Activated T-cell treated with anti-CD3 and anti-CD28 coated beads for 4 hours (primary cell): ENCODE measurements around the gene ASTL.

ENCODE experiments used
- DNase-seq: peaks from one replicate; pipeline ENCODE4 v3.0.0-alpha.2; 2020

Gene ASTL

DNA sequence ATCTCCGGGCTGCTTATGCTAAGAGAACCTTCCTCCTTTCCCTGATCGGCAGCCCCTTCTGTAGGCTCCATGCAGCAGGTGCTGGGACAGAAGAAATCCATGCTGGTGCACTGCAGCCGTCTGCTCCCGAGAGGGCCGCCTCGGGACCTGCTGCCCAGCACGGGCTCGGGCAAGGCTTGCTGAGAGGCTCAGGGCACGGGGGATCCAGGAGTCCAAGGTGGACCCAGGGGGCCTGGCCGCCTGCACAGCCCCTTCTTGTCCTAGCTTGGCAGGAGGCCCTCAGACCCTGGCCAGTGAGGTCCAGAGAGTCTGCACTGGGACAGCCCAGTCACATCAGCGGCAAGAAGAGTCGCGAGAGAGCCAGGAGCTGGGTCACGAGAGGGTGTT, 20.2 kb upstream of the ASTL start:
- DNase-seq: no peak

DNA sequence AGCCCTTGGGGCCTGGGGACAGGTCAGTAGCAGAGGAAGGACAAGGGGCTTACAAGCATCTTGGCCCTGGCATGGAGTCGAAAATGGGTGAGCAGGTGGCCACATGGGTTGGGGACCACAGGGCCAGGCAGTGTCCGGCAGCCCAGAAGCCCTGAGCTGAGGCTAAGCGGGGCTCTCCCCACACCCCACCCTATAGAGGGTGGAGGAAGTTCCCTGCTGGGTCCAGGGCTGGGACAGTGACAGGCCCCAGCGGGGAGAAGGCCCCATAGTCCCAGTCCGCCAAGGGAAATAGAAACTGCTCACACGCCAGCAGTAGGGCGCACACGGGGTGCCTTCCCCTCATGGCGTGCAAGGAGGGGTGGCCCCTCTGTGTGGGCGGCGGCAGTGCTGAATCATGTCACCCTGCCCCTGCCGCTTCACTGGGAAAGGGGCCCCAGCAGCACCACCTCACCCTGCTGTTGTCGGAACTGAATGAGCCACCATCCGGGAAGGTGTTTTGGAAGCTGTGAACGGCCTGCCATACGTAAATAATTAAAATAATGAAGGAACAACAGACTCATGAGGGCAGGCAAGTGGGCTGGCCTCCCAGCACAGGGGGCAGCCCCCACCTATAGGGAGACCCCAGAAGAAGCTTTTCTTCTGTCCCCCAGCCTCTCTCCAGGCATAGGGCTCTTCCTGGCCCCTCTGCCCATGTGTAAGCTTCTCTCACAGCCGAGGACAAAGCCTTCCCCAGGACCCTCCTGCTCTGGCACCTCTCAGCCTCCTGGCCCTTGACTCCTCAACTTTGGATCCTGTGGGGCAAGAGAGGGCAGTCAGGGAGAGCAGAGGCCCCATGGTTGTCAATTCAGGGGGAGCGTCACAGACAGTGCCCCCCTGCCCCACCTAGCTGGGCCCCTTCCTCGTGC, 19.6 kb upstream of the ASTL start:
- peak; percentile 90 for DNase-seq

DNA sequence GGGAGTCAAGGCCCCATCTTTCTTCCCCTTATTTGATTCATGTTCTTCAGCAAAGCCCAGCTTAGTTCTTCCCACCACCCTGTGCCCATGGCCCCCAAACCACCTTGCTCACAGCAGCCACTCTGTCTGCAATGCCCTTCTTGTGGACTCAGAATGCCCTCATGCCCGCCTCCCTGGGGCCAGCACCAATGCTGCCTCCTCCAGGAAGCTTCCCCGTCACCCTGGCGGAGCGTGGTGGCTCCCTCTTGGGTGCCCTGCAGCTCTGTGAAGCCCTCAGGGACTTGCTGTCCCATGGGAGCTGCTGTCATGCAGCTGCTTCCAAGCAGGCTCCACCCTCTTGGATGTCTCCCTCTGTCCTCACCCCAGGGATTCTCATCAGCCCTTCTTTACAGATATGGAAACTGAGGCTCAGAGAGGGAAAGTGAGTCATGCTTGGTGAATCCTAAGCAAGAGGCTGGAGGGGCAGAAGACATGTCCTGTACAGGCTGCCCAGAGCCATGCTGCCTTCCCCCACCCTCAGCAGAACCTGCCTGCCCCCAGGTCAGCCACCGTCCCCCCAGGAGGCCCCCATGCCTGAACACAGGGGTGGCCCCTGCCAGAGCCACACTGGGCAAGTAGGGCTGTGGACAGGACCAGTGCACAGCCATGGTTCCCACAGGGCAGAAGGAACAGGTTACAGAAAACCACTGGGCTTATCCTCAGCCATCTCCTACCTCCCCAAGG, 18.8 kb upstream of the ASTL start:
- no peak for DNase-seq

DNA sequence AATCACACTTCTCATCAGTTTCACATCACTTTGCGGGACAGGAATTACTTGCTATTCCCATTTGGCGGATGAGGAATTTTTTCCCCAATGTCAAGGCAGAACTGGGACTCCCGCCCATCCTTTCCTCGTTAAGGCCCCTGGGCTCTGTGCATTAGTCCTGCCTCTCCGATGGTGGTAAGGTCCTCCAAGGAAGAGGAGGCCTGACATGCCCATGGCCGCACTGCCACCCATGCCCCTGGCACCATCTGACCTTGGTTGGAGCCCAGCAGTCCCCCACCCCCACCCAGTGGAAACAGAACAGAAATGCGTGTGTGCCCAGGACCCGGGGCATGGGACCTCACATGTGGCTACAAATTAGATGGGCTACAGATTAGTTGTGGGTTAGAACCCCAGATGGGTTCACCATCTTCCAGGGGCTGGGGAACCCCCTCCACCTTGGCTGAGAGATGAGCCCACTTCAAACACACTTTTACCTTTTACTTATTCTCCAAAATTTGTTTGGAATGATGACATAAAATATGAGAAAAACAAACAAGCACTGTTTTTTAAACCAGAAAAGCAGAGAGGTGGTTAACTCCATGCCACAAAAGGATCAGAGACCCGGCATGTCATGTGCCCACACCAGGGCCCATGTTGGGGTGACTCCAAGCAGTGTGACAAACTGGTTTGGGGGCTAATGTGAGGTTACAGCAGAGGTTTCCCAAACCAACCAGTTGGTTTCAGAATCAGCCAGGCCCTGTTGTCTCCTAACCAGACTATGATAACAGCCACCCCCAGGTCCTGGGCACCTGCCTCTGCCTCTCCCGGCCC, 17.9 kb upstream of the ASTL start:
- no peak for DNase-seq

DNA sequence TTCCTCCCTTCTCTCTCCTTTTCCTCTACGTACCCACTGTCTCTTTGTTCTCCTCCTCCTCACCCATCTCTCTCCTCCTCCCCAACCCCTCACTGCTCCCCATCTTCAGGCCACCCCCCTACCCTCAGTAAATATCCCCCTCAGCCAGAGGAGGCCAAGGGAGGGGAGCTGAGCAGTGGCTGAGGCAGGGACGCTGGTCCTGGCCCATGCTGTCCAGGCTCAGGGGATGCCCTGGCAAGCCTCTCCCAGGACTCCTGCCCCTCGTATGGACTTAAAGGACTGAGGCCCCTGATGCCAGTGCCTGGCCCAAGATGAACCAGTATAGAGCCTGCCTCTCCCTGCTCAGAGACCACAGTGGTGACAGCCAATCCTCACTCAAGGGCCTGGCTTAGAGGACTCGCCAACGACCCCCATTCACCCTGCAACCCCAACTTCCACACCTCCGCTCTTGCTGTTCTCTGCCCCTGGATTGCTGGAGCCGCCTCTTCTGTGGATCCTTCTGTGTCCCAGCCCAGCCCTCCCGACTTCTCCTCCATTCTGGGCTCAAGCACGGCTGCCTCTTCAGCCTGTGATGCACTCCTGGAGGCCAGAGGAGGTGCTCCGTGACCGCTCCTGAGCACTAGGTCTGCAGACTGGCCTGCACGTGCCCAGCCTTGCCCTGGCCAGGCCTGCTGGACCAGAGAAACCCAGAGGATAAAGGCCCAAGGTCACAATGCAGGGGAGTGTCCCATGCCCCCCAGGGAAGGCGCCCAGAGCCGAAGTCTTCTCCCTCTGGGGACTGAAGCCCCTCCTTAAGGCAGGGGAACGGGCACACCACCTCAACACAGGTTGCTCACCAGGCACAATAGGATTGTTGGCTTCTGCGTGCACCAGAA, 16.4 kb upstream of the ASTL start:
- DNase-seq: no peak

DNA sequence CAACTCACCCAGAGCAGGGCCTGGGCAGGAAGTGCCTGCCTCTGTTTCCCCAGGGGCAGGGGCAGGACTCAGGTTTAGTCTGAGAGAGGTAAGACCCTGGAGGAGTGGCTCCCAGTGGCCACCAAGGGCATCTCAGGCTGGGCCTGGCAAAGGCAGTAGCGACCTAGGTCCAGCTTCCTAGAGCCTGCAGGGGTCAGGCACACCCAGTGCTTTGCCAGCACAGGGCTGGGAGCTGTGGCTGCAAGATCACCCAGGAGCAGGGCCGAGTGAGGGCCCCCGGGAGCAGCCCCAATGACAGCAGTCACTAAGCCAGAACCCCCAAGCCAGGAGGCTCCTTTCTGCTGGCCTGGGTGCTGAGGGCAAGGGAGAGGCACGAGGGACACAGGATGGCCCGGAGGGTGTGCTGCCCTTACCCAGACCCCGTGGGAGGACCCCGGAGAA, 15.7 kb upstream of the ASTL start:
- DNase-seq: no peak

DNA sequence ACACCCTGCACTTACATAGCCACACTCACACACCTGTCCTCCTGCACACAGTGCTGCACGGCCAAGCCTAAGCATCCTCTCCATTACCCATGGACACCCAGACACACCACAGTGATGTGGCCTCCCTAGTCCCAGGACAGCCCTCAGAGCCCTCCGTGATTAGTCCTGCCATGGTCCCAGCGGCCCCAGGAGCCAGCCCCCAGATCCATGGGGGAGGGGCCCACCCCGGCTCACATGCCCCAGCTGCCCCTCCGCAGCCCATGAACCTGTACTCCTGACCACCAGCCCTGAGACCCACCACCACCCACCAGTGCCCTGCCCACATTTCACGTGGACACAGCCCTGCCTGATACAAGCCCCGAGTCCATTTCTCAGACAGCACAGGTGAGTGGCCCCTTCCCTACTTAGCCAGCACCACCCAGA, 15.0 kb upstream of the ASTL start:
- no peak for DNase-seq

DNA sequence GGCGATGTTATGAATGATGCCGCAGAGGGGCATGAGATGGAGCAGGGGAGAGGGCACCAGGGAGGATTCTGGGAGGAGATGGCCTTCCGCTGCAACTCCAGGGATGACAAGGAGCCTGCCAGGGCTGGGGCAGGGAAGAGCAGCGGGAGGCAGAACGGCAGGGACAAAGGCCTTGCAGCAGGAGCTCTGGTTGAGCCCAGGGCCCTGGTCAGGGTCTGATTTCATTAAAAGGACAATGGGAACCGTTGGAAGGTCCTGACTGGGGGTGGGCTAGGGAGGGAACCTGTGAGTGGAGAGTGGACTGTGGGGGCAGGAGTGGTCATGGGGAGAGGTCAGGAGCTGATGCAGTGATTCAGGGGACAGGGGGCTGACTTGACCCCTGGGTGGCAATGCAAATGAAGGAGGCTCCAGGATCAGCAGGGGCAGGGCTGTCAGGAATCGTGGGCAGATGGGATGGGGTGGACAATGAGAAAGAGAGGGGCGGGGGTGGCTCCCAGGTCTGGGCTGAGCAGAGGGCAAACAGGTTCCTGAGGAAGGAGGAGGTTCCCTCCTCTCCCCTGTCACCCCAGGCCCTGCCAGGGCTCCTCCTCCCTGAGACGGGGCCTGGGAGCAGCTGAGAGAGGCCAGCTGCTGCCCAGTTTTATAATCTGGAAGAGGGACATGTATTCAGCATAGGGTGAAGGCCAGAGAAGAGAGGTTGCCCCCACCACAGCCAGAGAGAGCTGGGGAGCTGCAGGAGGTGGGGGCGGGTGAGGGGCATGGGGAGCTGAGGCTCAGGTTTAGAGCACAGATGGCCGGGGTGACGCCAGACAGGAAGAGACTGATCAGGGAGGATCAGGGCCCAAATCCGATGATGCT, 14.2 kb upstream of the ASTL start:
- DNase-seq: no peak

DNA sequence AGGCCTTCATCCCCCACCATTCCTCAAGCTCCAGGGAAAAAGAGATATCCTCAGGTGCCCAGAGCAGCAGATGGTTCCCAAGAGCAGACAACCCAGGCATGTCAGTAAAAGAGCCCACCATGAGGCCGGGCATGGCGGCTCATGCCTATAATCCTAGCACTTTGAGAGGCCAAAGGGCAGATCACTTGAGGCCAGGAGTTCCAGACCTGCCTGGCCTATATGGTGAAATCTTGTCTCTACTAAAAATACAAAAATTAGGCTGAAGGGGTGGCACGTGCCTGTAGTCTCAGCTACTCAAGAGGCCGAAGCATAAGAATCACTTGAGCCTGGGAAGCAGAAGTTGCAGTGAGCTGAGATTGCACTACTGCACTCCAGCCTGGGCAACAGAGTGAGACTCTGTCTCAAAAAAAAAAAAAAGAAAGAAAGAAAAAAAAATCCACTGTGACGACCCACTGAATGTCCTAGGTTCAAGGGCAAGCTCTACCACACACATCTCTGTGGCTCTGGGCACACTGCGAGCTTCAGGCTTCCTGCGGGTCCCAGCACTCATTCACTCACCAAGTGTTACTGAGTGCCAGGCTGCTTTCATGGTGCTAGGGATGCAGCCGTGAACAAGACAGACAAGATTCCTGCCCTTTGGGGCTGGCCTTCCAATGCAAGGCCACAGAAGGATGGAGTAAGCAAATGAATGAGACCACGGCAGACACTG, 13.4 kb upstream of the ASTL start:
- DNase-seq: no peak

DNA sequence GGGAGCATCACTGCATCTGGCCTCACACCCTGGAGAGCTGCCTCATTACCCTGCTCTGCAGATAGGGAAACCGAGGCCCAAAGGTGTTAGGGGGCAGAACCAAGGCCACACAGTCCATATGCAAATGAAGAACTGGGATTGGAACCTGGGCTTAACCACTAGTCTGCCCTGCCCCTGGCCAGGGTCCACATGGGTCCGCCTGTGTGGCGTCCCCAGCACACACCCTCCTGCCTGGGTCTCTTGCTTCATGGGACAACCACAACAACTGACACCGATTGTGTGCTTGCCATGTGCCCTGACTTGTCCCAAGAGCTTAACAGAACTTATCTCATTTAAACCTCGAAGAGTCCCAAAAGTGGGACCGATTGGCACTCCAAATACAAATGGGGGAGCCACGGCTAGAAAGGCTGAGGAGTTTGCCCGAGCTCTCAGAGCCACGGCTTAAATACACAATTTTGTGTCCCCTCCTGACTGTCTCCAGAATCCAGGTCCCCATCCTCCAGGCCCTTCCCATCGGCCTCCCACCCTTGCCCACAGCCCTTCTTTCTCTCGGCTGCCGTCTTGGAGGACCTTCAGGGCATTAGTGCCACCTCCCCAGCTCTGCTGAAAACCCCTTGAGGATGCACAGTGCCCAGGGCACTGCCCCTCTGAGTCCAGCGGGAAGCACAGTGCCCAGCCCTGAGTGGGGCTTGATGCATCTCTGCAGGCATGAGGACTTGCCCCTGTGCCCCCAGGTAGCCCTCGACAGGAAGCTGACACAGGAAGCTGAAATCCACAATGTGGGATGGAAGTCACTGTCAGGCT, 12.7 kb upstream of the ASTL start:
- DNase-seq: no peak

DNA sequence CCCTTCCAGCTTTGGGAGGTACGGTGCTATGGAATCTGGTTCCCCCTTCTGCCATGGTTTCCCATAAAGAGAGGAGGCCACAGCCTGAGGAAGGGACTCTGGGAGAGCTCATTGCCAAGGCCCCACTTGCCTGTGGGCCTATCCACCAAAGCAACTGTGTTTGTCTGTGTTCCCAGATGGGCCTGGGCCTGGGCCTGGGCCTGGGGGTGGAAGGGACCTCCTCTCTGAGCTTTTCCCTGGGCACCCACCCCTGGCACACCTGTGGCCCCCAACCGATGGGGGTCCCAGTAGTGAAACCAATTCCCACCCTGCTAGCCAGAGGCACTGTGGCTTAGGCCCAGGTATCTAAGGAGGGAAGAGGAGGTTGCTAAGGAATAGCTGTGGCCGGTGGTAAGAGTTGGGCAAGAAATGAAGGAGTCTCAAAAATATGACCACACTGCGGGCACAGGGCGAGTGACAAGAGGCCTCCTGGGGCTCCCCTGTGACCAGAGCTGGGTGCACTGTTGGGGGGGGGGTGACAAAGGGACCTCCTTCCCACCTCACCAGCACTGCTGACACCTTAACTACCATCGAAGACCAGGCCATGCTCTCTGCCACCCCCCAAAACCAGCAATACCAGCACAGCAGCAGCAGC, 11.8 kb upstream of the ASTL start:
- no peak for DNase-seq

DNA sequence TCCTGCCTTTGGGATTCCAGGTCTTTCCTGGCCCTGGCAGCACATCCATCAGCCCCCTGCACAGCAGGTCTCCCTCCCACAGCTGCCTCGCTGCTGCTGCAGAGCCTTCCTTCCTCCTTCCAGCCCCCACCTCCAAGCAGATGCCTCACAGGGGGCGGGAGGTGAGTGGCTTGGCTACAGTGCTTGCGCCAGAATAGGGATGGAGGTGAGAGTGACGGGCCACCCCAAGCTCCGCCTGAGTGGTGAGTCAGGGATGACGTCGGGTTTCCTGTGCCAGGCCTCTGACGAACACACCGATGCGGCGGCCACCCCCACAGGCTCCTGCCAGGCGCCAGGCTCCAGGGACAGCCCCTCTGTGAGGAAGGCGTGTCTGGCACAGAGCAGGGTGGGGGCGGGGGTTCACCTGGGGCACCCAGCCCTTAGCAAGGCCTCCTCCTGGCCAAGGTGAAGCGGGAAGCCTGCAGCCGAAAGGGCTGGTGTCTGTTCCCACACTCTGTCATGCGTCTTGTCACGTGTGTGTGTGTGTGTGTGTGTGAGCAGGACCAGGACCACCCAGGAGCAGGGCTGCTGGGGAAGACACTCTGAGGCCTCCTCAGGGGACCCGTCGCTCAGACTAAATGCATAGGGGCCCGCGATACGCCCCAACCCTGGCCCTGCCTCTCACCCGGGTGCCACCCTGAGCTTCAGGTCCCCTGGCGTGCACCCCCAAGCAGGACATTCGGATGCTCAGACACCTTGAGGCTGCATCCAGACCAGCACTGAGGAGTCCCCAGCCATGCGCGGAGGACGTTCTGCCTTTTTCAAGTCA, 10.3 kb upstream of the ASTL start:
- DNase-seq: peak; percentile 97

DNA sequence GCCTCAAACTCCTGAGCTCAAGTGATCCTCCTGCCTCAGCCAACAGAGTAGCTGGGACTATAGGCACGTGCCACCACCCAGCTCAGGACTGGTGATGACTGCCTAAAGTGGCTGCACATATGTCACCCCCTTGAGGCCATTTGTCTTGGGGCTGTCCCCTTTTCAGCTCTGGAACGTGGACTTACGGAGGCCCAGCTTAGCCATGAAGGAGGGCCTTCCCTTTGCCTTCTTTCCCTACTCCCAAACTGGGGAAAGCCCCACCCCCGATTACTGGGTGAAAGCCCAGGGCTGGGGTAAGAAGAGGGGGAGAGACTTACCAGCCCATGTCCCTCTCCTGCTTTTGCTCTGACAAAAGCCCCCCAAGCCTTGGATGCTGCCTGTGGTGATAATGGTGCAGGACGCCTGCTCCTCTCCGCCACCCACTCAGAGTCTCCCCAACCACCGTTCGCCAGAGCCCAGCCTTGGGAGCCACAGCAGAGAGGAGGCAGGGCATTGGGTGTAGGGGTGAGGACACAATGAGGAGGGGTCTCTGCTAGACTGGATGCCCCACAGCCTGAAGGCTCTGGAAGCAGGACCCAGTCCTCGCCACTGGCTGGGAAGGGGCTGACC, 9.4 kb upstream of the ASTL start:
- no peak for DNase-seq

DNA sequence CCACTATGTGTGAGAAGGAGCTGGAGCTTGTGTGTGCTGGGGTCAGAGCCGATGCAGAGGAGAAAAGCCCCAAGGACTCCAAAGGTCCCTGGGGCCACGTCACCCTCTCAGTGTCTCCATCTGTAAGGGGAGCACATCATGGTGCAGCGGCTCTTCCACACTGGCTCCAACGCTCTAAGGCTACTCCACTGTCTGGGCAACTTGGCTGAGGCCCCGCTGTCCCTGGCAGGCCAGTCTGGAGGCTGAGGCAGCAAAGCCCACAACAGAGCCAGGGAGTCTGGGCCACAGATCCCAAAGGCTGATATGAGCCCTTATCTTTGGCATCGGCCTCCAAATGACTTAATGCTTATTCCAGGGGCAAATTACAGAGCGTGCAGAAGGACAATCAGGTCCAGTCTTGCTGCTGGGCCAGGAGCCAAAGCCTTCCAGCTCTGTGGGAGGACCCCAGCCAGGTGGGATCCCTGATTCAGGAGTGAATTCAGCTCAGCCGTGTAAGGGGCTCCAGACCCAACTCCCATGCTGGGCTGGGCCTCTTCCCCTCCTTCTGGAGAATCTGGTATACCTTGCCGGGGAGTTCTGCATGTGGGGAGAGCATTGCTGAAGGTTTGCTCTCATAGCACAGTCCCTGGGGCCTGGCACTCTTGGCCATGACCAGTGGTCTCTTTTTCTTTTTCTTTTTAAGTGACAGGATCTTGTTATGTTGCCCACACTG, 8.7 kb upstream of the ASTL start:
- no peak for DNase-seq

DNA sequence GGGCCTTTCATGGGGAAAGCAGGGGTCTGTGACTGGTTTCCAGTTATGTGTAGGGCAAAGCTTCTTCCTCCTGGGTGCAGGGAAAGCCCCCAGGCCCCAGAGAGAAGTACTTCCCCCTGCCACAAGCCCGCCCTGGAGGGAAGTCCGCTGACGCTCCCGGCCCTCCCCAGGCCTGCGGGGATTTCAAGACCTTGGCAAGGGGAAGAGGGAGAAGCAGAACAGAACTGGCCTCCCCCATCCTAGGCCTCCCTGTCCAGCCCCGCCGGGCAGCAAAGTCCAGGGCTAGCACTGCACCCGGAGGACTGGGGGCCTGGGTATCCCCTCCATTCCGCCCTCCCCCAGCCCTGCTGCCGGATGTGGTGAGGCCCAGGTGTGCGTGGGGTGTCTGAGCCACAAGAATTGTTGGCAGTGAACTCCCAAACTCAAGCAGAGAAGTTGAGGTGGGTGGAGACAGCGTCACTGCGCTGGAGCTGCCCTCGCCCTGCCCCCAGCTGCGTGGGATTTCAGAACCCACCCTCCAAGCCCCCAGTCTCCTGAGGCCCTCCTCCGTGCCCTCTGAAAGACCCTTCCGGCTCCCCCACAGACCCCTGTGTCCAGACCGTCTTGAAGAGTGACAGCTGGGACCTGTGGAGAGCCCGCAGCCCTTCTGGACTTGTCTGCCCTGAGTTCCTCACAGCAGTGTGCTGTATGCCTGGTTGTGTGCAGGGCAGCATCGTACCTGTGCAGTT, 8.0 kb upstream of the ASTL start:
- DNase-seq: peak; percentile 86

DNA sequence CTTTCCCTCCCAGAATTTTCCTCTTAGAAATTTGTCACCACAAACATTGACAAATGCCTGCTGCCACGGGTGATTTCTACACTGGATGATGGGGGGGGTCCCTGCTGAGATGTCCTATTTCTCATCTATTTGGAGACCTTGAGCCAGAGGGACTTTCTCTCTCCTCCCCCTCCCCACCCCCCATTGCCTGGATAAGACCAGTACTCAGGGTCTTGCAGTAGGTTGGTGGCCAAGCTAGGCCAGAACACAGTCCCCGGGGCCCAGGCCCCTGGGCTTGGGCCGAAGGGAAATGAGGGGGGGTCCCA, 7.5 kb upstream of the ASTL start:
- DNase-seq: no peak
